HG02870 (cell line): Measurements from ENCODE around the gene GTF3C5.
"Not testable (repeated sequence)": the region's sequence is repeated elsewhere in the genome, so short reads cannot be mapped to it uniquely, and the experiment has no call there.

Experiments
- ATAC-seq: cut with Tn5 transposase; IDR thresholded peaks from one replicate; pipeline ENCODE4 v1.9.1; 2021; ENCODE audit warnings: mild to moderate bottlenecking, moderate library complexity; ENCODE audit not compliant: unreplicated experiment

The GTF3C5 gene

GRCh38 chr9:133027134-133027533 is 3.7 kb upstream of the GTF3C5 start:
- no peak for ATAC-seq

- ATAC-seq, result no peak
Measured at GRCh38 chr9:133028221-133028620, 2.6 kb upstream of the GTF3C5 start.

DNA sequence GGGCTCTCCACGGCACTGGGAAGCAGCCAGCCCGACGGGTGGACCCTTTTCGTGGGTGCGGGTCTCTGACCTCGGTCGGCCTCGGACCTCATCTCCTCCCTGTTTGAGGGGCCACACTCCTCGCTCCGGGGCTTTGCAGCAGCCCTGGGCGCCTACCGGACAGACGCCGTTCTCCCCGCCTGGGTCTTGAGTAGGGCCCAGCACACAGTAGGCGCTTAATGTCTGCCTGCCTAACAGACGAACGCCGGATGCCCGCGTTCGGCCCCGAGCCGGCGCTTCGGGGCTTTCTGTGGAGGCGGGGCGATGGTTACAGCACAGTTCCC is 842 bp upstream of the GTF3C5 start:
- peak; percentile 8 for ATAC-seq

GRCh38 chr9:133031130-133031422 is 279 bp downstream of the GTF3C5 start:
- ATAC-seq, result no peak

DNA sequence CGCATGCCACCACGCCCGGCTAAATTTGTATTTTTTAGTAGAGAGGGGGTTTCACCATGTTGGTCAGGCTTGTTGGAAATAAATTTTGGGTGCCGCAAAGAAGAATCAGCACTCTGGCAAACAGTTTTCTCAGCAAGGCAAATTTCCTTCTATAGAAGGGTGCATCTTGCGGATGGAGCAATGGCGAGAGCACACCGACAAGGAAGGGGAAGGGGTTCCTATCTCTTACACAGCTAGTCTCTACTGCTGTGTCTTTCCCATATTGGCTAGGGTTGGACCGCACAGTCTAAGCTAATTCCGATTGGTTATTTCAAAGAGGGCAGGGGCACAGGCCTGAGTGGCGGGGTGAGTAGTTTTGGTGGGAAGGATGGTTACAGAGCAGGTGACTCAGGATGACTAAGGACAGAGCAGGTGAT is 707 bp downstream of the GTF3C5 start:
- no peak for ATAC-seq

GRCh38 chr9:133032171-133032570 is 1.4 kb downstream of the GTF3C5 start:
- no peak for ATAC-seq

- ATAC-seq, result no peak
Measured at GRCh38 chr9:133035669-133036068, 4.9 kb downstream of the GTF3C5 start.

GRCh38 chr9:133037775-133038515 is 7.1 kb downstream of the GTF3C5 start:
- ATAC-seq, result no peak

DNA sequence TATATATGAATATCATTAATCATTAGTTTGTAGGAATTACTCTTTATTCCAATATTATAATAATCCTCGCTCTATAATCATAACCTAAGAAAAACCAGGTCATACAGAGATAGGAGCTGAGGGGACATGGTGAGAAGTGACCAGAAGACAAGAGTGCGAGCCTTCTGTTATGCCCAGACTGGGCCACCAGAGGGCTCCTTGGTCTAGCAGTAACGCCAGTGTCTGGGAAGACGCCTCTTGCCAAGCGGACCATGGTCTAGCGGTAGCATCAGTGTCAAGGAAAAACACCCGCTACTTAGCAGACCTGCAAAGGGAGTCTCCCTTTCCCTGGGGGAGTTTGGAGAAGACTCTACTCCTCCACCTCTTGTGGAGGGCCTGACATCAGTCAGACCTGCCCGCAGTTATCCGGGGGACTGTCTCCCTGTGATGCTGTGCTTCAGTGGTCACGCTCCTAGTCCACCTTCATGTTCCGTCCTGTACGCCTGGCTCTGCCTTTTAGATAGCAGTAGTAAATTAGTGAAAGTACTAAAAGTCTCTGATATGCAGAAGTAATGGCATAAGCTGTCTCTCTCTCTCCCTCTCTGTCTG is 10.2 kb downstream of the GTF3C5 start:
- not testable (repeated sequence) for ATAC-seq

- no peak for ATAC-seq
Measured at GRCh38 chr9:133041958-133042357, 11.2 kb downstream of the GTF3C5 start.

DNA sequence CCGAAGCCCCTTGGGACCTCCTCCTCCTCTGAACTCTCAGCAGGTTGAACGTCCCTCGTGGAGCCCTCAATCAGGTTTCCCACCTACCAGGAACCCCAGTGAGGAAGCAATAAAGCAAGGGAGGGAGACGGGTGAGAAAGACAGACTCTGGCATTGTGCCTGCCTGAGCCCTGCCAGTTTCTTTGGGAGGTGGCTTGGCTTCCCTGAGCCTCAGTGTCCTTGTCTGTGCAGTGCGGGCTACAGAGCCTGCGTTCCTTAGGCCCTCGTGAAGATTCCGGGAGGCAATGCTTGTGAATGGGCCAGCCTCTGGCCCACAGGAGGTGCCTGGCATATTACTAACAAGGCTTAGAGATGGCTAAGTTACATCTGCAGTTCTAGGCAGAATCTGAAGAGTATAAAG is 11.9 kb downstream of the GTF3C5 start:
- ATAC-seq, result no peak

DNA sequence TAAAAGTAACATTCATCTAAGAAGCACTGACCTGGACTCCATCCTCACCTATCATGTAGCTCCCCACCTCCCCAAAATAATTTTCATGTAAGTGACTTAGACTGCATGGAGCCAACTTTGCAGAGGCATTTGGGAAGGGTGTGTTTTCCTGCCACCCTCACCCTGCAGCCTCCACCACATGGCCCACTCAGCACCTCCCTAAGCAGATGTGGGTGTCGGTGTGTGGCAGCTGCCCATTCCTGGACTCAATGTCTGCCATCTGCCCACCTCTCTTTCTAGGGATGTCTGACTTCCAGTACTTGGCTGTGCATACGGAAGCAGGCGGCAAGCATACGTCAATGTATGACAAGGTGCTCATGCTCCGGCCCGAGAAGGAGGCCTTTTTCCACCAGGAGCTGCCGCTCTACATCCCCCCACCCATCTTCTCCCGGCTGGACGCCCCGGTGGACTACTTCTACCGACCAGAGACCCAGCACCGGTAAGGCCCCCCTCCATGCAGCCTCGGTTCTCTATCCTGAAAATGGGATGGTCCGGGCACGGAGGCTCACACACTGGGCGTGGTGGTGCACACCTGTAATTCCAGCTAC is 12.7 kb downstream of the GTF3C5 start:
- no peak for ATAC-seq

- ATAC-seq, result no peak
Measured at GRCh38 chr9:133044125-133044524, 13.3 kb downstream of the GTF3C5 start.

GRCh38 chr9:133044661-133045060 is 13.9 kb downstream of the GTF3C5 start:
- ATAC-seq, result no peak

DNA sequence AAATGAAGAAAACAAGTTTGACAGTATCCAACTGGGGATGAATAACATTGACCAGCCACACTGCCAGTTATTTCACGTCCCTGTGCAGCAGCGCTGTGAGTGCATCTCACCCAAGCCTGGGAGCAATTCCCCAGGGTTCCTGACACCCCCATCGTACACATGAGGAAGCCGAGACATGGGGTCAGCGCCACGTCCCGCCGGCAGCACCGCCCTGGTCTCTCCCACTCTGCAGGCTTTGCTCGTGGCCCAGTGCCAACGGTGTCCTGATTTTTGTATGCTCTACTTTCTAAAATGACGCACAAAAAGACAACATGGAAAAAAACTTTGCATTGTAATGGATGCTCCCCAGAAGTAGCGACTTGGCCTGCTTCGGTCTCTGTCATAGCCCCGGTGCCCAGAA is 14.3 kb downstream of the GTF3C5 start:
- ATAC-seq, result no peak

- no peak for ATAC-seq
Measured at GRCh38 chr9:133046196-133046899, 15.6 kb downstream of the GTF3C5 start.

GRCh38 chr9:133046900-133047295 is 16.1 kb downstream of the GTF3C5 start:
- no peak for ATAC-seq

- ATAC-seq, result no peak
Measured at GRCh38 chr9:133048595-133048994, 17.8 kb downstream of the GTF3C5 start.

GRCh38 chr9:133049043-133049442 is 18.2 kb downstream of the GTF3C5 start:
- no peak for ATAC-seq

DNA sequence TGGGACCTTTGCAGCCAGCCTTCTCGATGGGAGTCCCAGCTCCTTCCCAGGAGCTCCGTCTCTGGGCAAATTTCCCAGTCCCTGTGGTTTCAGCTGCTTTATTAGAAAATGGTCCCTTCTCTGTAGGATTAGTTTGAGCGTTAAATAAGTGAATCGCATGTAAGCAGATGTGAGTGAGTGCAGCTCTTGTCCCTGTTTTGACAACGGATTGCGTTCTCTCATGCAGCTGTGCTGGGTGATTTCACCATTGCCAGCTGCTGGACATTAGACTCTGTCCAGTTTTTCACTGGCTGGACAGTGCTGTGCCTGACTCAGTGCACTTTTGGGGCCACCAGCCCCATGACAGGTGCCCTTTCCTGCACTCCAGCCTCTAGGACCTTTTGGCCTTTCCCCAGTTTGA is 19.3 kb downstream of the GTF3C5 start:
- no peak for ATAC-seq

- ATAC-seq, result no peak
Measured at GRCh38 chr9:133050781-133051180, 20.0 kb downstream of the GTF3C5 start.

- no peak for ATAC-seq
Measured at GRCh38 chr9:133051281-133051900, 20.6 kb downstream of the GTF3C5 start.
